Measurements from ENCODE around the gene SSH2.
A peak's percentile ranks its signal among the peaks of the same experiment; 100 is the strongest.

Gene SSH2

DNA sequence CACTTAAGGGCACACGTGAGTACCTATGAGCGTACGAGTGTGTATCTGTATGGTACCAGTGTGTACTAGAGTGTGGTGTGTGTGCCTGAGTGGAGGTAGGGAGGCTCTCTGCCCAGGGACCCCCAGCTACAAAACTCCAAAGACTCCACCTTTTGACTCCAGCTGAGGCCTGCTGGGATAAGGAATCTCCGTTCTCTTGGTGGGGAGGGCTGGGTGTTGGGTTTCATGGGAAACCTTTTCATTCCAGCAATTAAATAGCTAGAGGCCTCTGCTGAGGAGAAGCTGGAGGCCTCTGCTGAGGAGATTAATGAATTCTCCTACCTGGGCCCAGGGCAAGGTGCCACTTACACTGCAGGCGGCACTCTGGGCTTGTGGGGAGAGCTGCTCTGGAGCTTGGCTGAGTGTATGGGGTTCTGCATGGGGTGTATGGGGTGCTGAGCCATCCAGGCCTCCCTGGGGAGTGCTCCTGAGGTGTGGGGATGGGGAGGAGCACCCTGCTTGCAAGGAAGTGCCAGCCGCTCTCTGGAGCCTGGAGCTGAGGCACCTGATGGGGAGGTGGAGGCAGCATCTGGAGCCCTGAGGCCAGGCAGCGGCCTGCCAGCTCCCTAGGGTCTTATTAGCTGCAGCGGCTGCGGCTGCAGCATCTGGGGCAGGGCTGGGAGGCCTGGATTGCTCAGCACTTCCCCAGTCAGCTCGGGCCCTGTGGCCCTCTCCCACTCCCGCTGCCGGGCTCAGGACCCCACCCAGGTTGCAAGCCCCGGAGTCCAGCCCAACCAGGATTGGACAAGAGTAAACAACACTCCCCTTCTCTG lies 332.5 kb downstream of the SSH2 start (continued):
- TF ChIP-seq, protein P1, sequence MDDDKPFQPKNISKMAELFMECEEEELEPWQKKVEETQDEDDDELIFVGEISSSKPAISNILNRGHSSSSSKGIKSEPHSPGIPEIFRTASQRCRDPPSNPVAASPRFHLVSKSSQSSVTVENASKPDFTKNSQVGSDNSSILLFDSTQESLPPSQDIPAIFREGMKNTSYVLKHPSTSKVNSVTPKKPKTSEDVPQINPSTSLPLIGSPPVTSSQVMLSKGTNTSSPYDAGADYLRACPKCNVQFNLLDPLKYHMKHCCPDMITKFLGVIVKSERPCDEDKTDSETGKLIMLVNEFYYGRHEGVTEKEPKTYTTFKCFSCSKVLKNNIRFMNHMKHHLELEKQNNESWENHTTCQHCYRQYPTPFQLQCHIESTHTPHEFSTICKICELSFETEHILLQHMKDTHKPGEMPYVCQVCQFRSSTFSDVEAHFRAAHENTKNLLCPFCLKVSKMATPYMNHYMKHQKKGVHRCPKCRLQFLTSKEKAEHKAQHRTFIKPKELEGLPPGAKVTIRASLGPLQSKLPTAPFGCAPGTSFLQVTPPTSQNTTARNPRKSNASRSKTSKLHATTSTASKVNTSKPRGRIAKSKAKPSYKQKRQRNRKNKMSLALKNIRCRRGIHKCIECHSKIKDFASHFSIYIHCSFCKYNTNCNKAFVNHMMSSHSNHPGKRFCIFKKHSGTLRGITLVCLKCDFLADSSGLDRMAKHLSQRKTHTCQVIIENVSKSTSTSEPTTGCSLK (tag by site-specific recombination; IDR thresholded peaks at IDR 0.05) = no peak
- TF ChIP-seq TRIM28 (IDR thresholded peaks at IDR 0.05; ENCODE audit: borderline replicate concordance, low read length) (no peak), ZBTB7A (tag by site-specific recombination; IDR thresholded peaks at IDR 0.05; ENCODE audit: low read depth) (no peak), ZNF677 (tag by site-specific recombination; IDR thresholded peaks at IDR 0.05) (no peak), ZNF239 (tag by site-specific recombination; IDR thresholded peaks at IDR 0.05) (no peak), ZNF112 (tag by site-specific recombination; IDR thresholded peaks at IDR 0.05) (no peak), ZNF248 (tag by site-specific recombination; IDR thresholded peaks at IDR 0.05) (no peak), ZNF350 (tag by site-specific recombination; IDR thresholded peaks at IDR 0.05) (no peak), ZNF211 (tag by site-specific recombination; IDR thresholded peaks at IDR 0.05; ENCODE audit: low read depth) (no peak), PRDM1 (tag by site-specific recombination; IDR thresholded peaks at IDR 0.05) (peak; percentile 45; the same call in 1 of the 2 replicates), ZNF302 (tag by site-specific recombination; IDR thresholded peaks at IDR 0.05; ENCODE audit: low read depth) (no peak), ZNF404 (tag by site-specific recombination; IDR thresholded peaks at IDR 0.05) (no peak), FEZF1 (tag by site-specific recombination; IDR thresholded peaks at IDR 0.05) (no peak), ZNF10 (tag by site-specific recombination; IDR thresholded peaks at IDR 0.05) (no peak), ZNF473 (tag by site-specific recombination; IDR thresholded peaks at IDR 0.05) (no peak), KLF7 (tag by site-specific recombination; IDR thresholded peaks at IDR 0.05; ENCODE audit: borderline replicate concordance) (no peak), ZNF76 (tag by site-specific recombination; IDR thresholded peaks at IDR 0.05; ENCODE audit: borderline replicate concordance, low read depth) (peak; percentile 60), ZNF175 (tag by site-specific recombination; IDR thresholded peaks at IDR 0.05) (no peak), ZNF266 (tag by site-specific recombination; IDR thresholded peaks at IDR 0.05; ENCODE audit: low read depth) (no peak), ZNF621 (tag by site-specific recombination; IDR thresholded peaks at IDR 0.05) (no peak), ZNF623 (tag by site-specific recombination; IDR thresholded peaks at IDR 0.05) (no peak)
- TF ChIP-seq, protein P2, sequence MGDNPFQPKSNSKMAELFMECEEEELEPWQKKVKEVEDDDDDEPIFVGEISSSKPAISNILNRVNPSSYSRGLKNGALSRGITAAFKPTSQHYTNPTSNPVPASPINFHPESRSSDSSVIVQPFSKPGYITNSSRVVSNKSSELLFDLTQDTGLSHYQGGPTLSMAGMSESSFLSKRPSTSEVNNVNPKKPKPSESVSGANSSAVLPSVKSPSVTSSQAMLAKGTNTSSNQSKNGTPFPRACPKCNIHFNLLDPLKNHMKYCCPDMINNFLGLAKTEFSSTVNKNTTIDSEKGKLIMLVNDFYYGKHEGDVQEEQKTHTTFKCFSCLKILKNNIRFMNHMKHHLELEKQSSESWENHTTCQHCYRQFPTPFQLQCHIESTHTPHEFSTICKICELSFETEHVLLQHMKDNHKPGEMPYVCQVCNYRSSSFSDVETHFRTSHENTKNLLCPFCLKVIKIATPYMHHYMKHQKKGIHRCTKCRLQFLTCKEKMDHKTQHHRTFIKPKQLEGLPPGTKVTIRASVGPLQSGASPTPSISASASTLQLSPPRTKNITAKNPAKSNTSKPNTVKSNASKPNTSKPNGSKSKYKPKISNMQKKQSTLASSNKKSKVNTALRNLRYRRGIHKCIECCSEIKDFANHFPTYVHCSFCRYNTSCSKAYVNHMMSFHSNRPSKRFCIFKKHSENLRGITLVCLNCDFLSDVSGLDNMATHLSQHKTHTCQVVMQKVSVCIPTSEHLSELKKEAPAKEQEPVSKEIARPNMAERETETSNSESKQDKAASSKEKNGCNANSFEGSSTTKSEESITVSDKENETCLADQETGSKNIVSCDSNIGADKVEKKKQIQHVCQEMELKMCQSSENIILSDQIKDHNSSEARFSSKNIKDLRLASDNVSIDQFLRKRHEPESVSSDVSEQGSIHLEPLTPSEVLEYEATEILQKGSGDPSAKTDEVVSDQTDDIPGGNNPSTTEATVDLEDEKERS (tag by site-specific recombination; IDR thresholded peaks at IDR 0.05) = no peak
- TF ChIP-seq, protein P3, sequence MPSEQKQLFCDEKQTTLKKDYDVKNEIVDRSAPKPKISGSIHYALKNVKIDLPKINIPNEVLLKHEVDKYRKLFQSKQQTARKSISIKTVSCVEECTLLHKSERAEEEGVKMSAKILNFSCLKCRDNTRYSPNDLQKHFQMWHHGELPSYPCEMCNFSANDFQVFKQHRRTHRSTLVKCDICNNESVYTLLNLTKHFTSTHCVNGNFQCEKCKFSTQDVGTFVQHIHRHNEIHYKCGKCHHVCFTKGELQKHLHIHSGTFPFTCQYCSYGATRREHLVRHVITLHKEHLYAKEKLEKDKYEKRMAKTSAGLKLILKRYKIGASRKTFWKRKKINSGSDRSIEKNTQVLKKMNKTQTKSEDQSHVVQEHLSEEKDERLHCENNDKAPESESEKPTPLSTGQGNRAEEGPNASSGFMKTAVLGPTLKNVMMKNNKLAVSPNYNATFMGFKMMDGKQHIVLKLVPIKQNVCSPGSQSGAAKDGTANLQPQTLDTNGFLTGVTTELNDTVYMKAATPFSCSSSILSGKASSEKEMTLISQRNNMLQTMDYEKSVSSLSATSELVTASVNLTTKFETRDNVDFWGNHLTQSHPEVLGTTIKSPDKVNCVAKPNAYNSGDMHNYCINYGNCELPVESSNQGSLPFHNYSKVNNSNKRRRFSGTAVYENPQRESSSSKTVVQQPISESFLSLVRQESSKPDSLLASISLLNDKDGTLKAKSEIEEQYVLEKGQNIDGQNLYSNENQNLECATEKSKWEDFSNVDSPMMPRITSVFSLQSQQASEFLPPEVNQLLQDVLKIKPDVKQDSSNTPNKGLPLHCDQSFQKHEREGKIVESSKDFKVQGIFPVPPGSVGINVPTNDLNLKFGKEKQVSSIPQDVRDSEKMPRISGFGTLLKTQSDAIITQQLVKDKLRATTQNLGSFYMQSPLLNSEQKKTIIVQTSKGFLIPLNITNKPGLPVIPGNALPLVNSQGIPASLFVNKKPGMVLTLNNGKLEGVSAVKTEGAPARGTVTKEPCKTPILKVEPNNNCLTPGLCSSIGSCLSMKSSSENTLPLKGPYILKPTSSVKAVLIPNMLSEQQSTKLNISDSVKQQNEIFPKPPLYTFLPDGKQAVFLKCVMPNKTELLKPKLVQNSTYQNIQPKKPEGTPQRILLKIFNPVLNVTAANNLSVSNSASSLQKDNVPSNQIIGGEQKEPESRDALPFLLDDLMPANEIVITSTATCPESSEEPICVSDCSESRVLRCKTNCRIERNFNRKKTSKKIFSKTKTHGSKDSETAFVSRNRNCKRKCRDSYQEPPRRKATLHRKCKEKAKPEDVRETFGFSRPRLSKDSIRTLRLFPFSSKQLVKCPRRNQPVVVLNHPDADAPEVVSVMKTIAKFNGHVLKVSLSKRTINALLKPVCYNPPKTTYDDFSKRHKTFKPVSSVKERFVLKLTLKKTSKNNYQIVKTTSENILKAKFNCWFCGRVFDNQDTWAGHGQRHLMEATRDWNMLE (tag by site-specific recombination; conservative IDR thresholded peaks at IDR 0.05; ENCODE audit: low read depth) = no peak
- TF ChIP-seq, protein P4, sequence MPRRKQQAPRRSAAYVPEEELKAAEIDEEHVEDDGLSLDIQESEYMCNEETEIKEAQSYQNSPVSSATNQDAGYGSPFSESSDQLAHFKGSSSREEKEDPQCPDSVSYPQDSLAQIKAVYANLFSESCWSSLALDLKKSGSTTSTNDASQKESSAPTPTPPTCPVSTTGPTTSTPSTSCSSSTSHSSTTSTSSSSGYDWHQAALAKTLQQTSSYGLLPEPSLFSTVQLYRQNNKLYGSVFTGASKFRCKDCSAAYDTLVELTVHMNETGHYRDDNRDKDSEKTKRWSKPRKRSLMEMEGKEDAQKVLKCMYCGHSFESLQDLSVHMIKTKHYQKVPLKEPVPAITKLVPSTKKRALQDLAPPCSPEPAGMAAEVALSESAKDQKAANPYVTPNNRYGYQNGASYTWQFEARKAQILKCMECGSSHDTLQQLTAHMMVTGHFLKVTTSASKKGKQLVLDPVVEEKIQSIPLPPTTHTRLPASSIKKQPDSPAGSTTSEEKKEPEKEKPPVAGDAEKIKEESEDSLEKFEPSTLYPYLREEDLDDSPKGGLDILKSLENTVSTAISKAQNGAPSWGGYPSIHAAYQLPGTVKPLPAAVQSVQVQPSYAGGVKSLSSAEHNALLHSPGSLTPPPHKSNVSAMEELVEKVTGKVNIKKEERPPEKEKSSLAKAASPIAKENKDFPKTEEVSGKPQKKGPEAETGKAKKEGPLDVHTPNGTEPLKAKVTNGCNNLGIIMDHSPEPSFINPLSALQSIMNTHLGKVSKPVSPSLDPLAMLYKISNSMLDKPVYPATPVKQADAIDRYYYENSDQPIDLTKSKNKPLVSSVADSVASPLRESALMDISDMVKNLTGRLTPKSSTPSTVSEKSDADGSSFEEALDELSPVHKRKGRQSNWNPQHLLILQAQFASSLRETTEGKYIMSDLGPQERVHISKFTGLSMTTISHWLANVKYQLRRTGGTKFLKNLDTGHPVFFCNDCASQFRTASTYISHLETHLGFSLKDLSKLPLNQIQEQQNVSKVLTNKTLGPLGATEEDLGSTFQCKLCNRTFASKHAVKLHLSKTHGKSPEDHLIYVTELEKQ (tag by site-specific recombination; IDR thresholded peaks at IDR 0.05; ENCODE audit: borderline replicate concordance) = no peak
- TF ChIP-seq, protein P5, sequence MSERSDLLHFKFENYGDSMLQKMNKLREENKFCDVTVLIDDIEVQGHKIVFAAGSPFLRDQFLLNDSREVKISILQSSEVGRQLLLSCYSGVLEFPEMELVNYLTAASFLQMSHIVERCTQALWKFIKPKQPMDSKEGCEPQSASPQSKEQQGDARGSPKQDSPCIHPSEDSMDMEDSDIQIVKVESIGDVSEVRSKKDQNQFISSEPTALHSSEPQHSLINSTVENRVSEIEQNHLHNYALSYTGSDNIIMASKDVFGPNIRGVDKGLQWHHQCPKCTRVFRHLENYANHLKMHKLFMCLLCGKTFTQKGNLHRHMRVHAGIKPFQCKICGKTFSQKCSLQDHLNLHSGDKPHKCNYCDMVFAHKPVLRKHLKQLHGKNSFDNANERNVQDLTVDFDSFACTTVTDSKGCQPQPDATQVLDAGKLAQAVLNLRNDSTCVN (tag by site-specific recombination; optimal IDR thresholded peaks at IDR 0.05) = no peak

All from HEK293 (cell line).